GM23338 (cell line): ENCODE data around the gene HPS5. TPM values are rescaled to one million over a fixed set of nuclear protein-coding genes. Genes with fewer than 3 reads are reported as not detected.

ENCODE experiments used
- ATAC-seq: fragments of 200-7000 bp; cut with Tn5 transposase; 3 replicates; pipeline ENCODE4 v1.9.1; 2020
- DNase-seq: peaks from one replicate; pipeline ENCODE4 v3.0.0-alpha.2; 2015; ENCODE audit warnings: low spot score
- H2AFZ ChIP-seq: fragments of 200-600 bp; sonication (generic); 2 replicates; pipeline ENCODE4 v1.8.0; 2016; ENCODE audit warnings: antibody characterized with exemption, mild to moderate bottlenecking, moderate library complexity
- H3F3A ChIP-seq: fragments of 200-600 bp; sonication (generic); replicated peaks from 2 replicates; pipeline ENCODE4 v1.8.0; 2017; ENCODE audit warnings: antibody characterized with exemption, mixed run types, low read depth
- H3K27ac ChIP-seq: fragments of 200-600 bp; sonication (generic); 2 replicates; pipeline ENCODE4 v1.6.1; 2016; ENCODE audit warnings: low read depth
- H3K27me3 ChIP-seq: fragments of 200-600 bp; sonication (generic); 2 replicates; pipeline ENCODE4 v1.8.0; 2016; ENCODE audit warnings: mild to moderate bottlenecking, mixed run types, moderate library complexity; ENCODE audit not compliant: insufficient read depth
- H3K36me3 ChIP-seq: fragments of 200-600 bp; sonication (generic); 2 replicates; pipeline ENCODE4 v1.8.0; 2016; ENCODE audit warnings: mild to moderate bottlenecking; ENCODE audit not compliant: insufficient read depth
- H3K4me1 ChIP-seq: fragments of 200-600 bp; sonication (generic); 2 replicates; pipeline ENCODE4 v1.8.0; 2016; ENCODE audit warnings: mild to moderate bottlenecking, moderate library complexity; ENCODE audit not compliant: insufficient read depth
- H3K4me2 ChIP-seq: fragments of 200-600 bp; sonication (generic); 2 replicates; pipeline ENCODE4 v1.7.1; 2017; ENCODE audit warnings: mixed run types
- H3K4me3 ChIP-seq: fragments of 200-600 bp; sonication (generic); 2 replicates; pipeline ENCODE4 v1.6.1; 2016; ENCODE audit warnings: mixed run types
- H3K79me2 ChIP-seq: fragments of 200-600 bp; sonication (generic); replicated peaks from 2 replicates; pipeline ENCODE4 v1.8.0; 2017; ENCODE audit warnings: mild to moderate bottlenecking; ENCODE audit not compliant: insufficient read depth
- H3K9me2 ChIP-seq: fragments of 200-600 bp; sonication (generic); 2 replicates; pipeline ENCODE4 v1.8.0; 2017; ENCODE audit not compliant: insufficient read depth
- H4K20me1 ChIP-seq: fragments of 200-600 bp; sonication (generic); replicated peaks from 2 replicates; pipeline ENCODE4 v1.8.0; 2017; ENCODE audit warnings: mild to moderate bottlenecking; ENCODE audit not compliant: insufficient read depth
- H3K27ac Mint-ChIP-seq: 2 replicates; pipeline ENCODE4 v1.8.0; 2020; ENCODE audit warnings: inconsistent platforms, mild to moderate bottlenecking, moderate library complexity, mixed read lengths
- H3K27me3 Mint-ChIP-seq: 3 replicates; pipeline ENCODE4 v1.8.0; 2022; ENCODE audit warnings: low read depth, mild to moderate bottlenecking, moderate library complexity, mixed read lengths, inconsistent platforms; ENCODE audit not compliant: insufficient read depth, poor library complexity
- H3K36me3 Mint-ChIP-seq: 3 replicates; pipeline ENCODE4 v1.8.0; 2021; ENCODE audit warnings: low read depth, mild to moderate bottlenecking, inconsistent platforms, moderate library complexity, mixed read lengths
- H3K4me1 Mint-ChIP-seq: 3 replicates; pipeline ENCODE4 v1.8.0; 2020; ENCODE audit warnings: mild to moderate bottlenecking, inconsistent platforms, mixed read lengths
- H3K4me3 Mint-ChIP-seq: 3 replicates; pipeline ENCODE4 v1.8.0; 2021; ENCODE audit warnings: moderate library complexity, mild to moderate bottlenecking, inconsistent platforms, mixed read lengths
- H3K9me3 Mint-ChIP-seq: 3 replicates; pipeline ENCODE4 v1.8.0; 2020; ENCODE audit warnings: moderate library complexity, mild to moderate bottlenecking, inconsistent platforms, mixed read lengths
- CREB1 ChIP-seq: fragments of 250-450 bp; sonication (Bioruptor Pico); IDR thresholded peaks from 2 replicates; pipeline ENCODE4 v1.5.0; 2020; ENCODE audit warnings: low read depth, mild to moderate bottlenecking, moderate library complexity
- EZH2 ChIP-seq: fragments of 200-600 bp; sonication (generic); IDR thresholded peaks from one replicate; pipeline ENCODE4 v1.8.0; 2017; ENCODE audit warnings: antibody characterized with exemption, mild to moderate bottlenecking, low read depth; ENCODE audit not compliant: unreplicated experiment
- EZH2phosphoT487 ChIP-seq: fragments of 200-600 bp; sonication (generic); IDR thresholded peaks from one replicate; pipeline ENCODE4 v1.8.1; 2018; ENCODE audit warnings: antibody characterized with exemption; ENCODE audit not compliant: unreplicated experiment
- JUNB ChIP-seq: IDR thresholded peaks from one replicate; pipeline ENCODE4 v1.6.1; 2016; ENCODE audit warnings: antibody characterized with exemption; ENCODE audit not compliant: unreplicated experiment
- POLR2AphosphoS5 ChIP-seq: IDR thresholded peaks from 2 replicates; pipeline ENCODE4 v1.6.1; 2016; ENCODE audit warnings: antibody characterized with exemption, low read depth
- STAT1 ChIP-seq: IDR thresholded peaks from one replicate; pipeline ENCODE4 v1.6.1; 2016; ENCODE audit warnings: antibody characterized with exemption; ENCODE audit not compliant: unreplicated experiment
- ZNF331 ChIP-seq: fragments of 250-450 bp; sonication (Bioruptor Pico); IDR thresholded peaks from 2 replicates; pipeline ENCODE4 v1.5.0; 2020; ENCODE audit warnings: low read depth, mild to moderate bottlenecking, moderate library complexity
- polyA plus RNA-seq: library from polyadenylated mRNA; unstranded; fragments of >200 nt; fragmentation: Nextera tagmentation; extraction: Ambion mirVana; gene quantifications from 2 replicates; pipeline ENCODE4 v1.2.1, GENCODE V29; 2016
- total RNA-seq: library from RNA; depleted of rRNA; stranded (reverse); fragments of >200 nt; shearing (Covaris generic); gene quantifications from 2 replicates; pipeline ENCODE4 v1.2.3, GENCODE V29; 2014
- TF ChIP-seq, protein P1 (sequence below): IDR thresholded peaks from 2 replicates; pipeline ENCODE4 v1.6.1; 2016; ENCODE audit warnings: antibody characterized with exemption
- TF ChIP-seq, protein P2 (sequence below): IDR thresholded peaks from one replicate; pipeline ENCODE4 v1.6.1; 2018; ENCODE audit warnings: antibody characterized with exemption; ENCODE audit not compliant: unreplicated experiment
- TF ChIP-seq, protein P3 (sequence below), 2 experiments: fragments of 200-600 bp in 1 of 2; sonication (generic) in 1 of 2; conservative IDR thresholded peaks; 2 replicates each; pipeline versions ENCODE4 v1.5.1 to v1.6.1; 2016 to 2017; ENCODE audit warnings: antibody characterized with exemption in 2 of 2, low read depth in 2 of 2, mild to moderate bottlenecking in 2 of 2, moderate library complexity in 1 of 2

Gene HPS5
- total and polyA plus RNA-seq, 2 experiments from 2014 or later, result 11.5 to 18.6 TPM

GRCh38 chr11:18321578-18321968 is 367 bp downstream of the HPS5 start:
- Histone ChIP-seq H3K4me3 (peak overlapping the region; percentile 83), H3K9me2 (no peaks in the 10 kb centered on the region), H3K36me3 (peaks cover 10% of the 10 kb centered on the region), H3K4me2 (peak overlapping the region; percentile 94), H4K20me1 (no peaks in the 10 kb centered on the region; the same call in 1 of the 2 replicates), H2AFZ (peak overlapping the region; percentile 77), H3K79me2 (peaks cover 91% of the 10 kb centered on the region), H3K27me3 (no peaks in the 10 kb centered on the region), H3F3A (no peaks in the 10 kb centered on the region), H3K4me1 (peaks cover 19% of the 10 kb centered on the region), H3K27ac (peak overlapping the region; percentile 97)
- DNase-seq (peak; percentile 17), ATAC-seq (peak; percentile 14)
- Mint-ChIP-seq H3K27me3 (peaks cover 7% of the 10 kb centered on the region), H3K36me3 (peaks cover 14% of the 10 kb centered on the region), H3K4me1 (peaks cover 30% of the 10 kb centered on the region), H3K4me3 (peak overlapping the region; percentile 97), H3K9me3 (no peaks in the 10 kb centered on the region), H3K27ac (peak overlapping the region; percentile 99)
- TF ChIP-seq STAT1, result no peak
- TF ChIP-seq, protein P1, sequence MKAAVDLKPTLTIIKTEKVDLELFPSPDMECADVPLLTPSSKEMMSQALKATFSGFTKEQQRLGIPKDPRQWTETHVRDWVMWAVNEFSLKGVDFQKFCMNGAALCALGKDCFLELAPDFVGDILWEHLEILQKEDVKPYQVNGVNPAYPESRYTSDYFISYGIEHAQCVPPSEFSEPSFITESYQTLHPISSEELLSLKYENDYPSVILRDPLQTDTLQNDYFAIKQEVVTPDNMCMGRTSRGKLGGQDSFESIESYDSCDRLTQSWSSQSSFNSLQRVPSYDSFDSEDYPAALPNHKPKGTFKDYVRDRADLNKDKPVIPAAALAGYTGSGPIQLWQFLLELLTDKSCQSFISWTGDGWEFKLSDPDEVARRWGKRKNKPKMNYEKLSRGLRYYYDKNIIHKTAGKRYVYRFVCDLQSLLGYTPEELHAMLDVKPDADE, result no peak
- no peak for TF ChIP-seq ZNF331 (CRISPR knock-in tag)
- TF ChIP-seq, protein P2, sequence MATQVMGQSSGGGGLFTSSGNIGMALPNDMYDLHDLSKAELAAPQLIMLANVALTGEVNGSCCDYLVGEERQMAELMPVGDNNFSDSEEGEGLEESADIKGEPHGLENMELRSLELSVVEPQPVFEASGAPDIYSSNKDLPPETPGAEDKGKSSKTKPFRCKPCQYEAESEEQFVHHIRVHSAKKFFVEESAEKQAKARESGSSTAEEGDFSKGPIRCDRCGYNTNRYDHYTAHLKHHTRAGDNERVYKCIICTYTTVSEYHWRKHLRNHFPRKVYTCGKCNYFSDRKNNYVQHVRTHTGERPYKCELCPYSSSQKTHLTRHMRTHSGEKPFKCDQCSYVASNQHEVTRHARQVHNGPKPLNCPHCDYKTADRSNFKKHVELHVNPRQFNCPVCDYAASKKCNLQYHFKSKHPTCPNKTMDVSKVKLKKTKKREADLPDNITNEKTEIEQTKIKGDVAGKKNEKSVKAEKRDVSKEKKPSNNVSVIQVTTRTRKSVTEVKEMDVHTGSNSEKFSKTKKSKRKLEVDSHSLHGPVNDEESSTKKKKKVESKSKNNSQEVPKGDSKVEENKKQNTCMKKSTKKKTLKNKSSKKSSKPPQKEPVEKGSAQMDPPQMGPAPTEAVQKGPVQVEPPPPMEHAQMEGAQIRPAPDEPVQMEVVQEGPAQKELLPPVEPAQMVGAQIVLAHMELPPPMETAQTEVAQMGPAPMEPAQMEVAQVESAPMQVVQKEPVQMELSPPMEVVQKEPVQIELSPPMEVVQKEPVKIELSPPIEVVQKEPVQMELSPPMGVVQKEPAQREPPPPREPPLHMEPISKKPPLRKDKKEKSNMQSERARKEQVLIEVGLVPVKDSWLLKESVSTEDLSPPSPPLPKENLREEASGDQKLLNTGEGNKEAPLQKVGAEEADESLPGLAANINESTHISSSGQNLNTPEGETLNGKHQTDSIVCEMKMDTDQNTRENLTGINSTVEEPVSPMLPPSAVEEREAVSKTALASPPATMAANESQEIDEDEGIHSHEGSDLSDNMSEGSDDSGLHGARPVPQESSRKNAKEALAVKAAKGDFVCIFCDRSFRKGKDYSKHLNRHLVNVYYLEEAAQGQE, result no peak
- no peak for TF ChIP-seq JUNB
- no peak for TF ChIP-seq EZH2phosphoT487
- TF ChIP-seq, protein P3, sequence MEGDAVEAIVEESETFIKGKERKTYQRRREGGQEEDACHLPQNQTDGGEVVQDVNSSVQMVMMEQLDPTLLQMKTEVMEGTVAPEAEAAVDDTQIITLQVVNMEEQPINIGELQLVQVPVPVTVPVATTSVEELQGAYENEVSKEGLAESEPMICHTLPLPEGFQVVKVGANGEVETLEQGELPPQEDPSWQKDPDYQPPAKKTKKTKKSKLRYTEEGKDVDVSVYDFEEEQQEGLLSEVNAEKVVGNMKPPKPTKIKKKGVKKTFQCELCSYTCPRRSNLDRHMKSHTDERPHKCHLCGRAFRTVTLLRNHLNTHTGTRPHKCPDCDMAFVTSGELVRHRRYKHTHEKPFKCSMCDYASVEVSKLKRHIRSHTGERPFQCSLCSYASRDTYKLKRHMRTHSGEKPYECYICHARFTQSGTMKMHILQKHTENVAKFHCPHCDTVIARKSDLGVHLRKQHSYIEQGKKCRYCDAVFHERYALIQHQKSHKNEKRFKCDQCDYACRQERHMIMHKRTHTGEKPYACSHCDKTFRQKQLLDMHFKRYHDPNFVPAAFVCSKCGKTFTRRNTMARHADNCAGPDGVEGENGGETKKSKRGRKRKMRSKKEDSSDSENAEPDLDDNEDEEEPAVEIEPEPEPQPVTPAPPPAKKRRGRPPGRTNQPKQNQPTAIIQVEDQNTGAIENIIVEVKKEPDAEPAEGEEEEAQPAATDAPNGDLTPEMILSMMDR (conservative IDR thresholded peaks at IDR 0.05; ENCODE audit: low read depth in 2 of 2), result no peak
- no peak for TF ChIP-seq CREB1 (CRISPR knock-in tag)
- no peak for TF ChIP-seq POLR2AphosphoS5

- Mint-ChIP-seq H3K27ac (no peak overlapping the region), H3K4me1 (peaks cover 30% of the 10 kb centered on the region), H3K9me3 (no peaks in the 10 kb centered on the region), H3K4me3 (peak overlapping the region; percentile 62), H3K27me3 (peaks cover 7% of the 10 kb centered on the region), H3K36me3 (peaks cover 13% of the 10 kb centered on the region; the same call in 2 of the 3 replicates)
- DNase-seq (no peak), ATAC-seq (no peak)
- Histone ChIP-seq H3F3A (no peaks in the 10 kb centered on the region), H3K36me3 (peaks cover 13% of the 10 kb centered on the region), H3K4me2 (peak overlapping the region; percentile 94), H3K27me3 (no peaks in the 10 kb centered on the region), H3K9me2 (no peaks in the 10 kb centered on the region), H4K20me1 (no peaks in the 10 kb centered on the region; the same call in 1 of the 2 replicates), H2AFZ (no peak overlapping the region), H3K79me2 (peaks cover 91% of the 10 kb centered on the region), H3K27ac (no peak overlapping the region), H3K4me1 (peaks cover 19% of the 10 kb centered on the region), H3K4me3 (peak overlapping the region; percentile 83)
- TF ChIP-seq EZH2 (no peak), JUNB (no peak), ZNF331 (CRISPR knock-in tag) (no peak), EZH2phosphoT487 (no peak), STAT1 (no peak)
- TF ChIP-seq, protein P1, result no peak
- TF ChIP-seq, protein P3 (conservative IDR thresholded peaks at IDR 0.05; ENCODE audit: low read depth in 2 of 2), result no peak
Observed at GRCh38 chr11:18320617-18321016, 1.3 kb downstream of the HPS5 start.
